HG03045 (cell line): Measurements from ENCODE around the gene ZGLP1.

ENCODE experiments used
- ATAC-seq: cut with Tn5 transposase; IDR thresholded peaks from one replicate; pipeline ENCODE4 v1.9.1; 2021; ENCODE audit warnings: mild to moderate bottlenecking, moderate library complexity; ENCODE audit not compliant: unreplicated experiment

The ZGLP1 gene

GRCh38 chr19:10295305-10295846, 14.2 kb downstream of the ZGLP1 start:
- no peak for ATAC-seq

- no peak for ATAC-seq
Observed at GRCh38 chr19:10294368-10294697, 15.3 kb downstream of the ZGLP1 start.

GRCh38 chr19:10293637-10294367, 15.8 kb downstream of the ZGLP1 start:
- ATAC-seq = no peak

- no peak for ATAC-seq
Observed at GRCh38 chr19:10292789-10293636, 16.6 kb downstream of the ZGLP1 start.

GRCh38 chr19:10292206-10292788, 17.3 kb downstream of the ZGLP1 start:
- ATAC-seq = peak; percentile 39

- ATAC-seq = no peak
Observed at GRCh38 chr19:10291554-10292205, 17.9 kb downstream of the ZGLP1 start.

- no peak for ATAC-seq
Observed at GRCh38 chr19:10290876-10291553, 18.6 kb downstream of the ZGLP1 start.

GRCh38 chr19:10290357-10290875, 19.2 kb downstream of the ZGLP1 start:
- no peak for ATAC-seq

GRCh38 chr19:10289836-10290356, 19.7 kb downstream of the ZGLP1 start, which contains the start of gene ICAM5:
Gene ICAM5 (plus strand): TSS chr19:10289952. CDS start chr19:10290044, 92 bp downstream.
- ATAC-seq = no peak

GRCh38 chr19:10289167-10289835, 20.3 kb downstream of the ZGLP1 start:
- no peak for ATAC-seq

- ATAC-seq = no peak
Observed at GRCh38 chr19:10288662-10289166, 20.9 kb downstream of the ZGLP1 start.

GRCh38 chr19:10286803-10287737, 22.5 kb downstream of the ZGLP1 start, which contains the start of gene ICAM4:
Gene ICAM4 (plus strand): TSS chr19:10286955. CDS start chr19:10287013, 58 bp downstream.
- no peak for ATAC-seq

GRCh38 chr19:10285393-10285792, 24.2 kb downstream of the ZGLP1 start:
- ATAC-seq = no peak

GRCh38 chr19:10284960-10285278, 24.7 kb downstream of the ZGLP1 start:
- no peak for ATAC-seq

- ATAC-seq = no peak
Observed at GRCh38 chr19:10284065-10284959, 25.3 kb downstream of the ZGLP1 start.

GRCh38 chr19:10283301-10284064, 26.1 kb downstream of the ZGLP1 start:
- ATAC-seq = no peak
